Breast epithelium (tissue), 3 donors: ENCODE results near the gene NAGPA.

Source experiments
- CTCF ChIP-seq, 3 donors: fragments of 450-650 bp; IDR thresholded peaks; one replicate each; pipeline ENCODE4 v1.5.1; 2016 to 2017; ENCODE audit warnings: antibody characterized with exemption in 3 of 3, mild to moderate bottlenecking in 3 of 3, moderate library complexity in 3 of 3
- POLR2A ChIP-seq: fragments of 450-650 bp; IDR thresholded peaks from one replicate; pipeline ENCODE4 v1.6.1; 2016; ENCODE audit warnings: antibody characterized with exemption, mild to moderate bottlenecking, moderate library complexity
- POLR2AphosphoS5 ChIP-seq, 3 donors: sonication (generic); formaldehyde crosslinking; IDR thresholded peaks; one replicate each; pipeline ENCODE4 v1.6.1; 2017; ENCODE audit warnings: antibody characterized with exemption in 3 of 3

GRCh38 chr16:5028950-5029475 lies 4.7 kb downstream of the NAGPA start:
- TF ChIP-seq CTCF (IDR thresholded peaks at IDR 0.05), result no peak
- no peak for TF ChIP-seq POLR2A
- no peak for TF ChIP-seq POLR2AphosphoS5 (IDR thresholded peaks at IDR 0.05)
